B cell (primary cell): ENCODE measurements around the gene ARSI.

ENCODE experiments used
- EZH2 ChIP-seq: IDR thresholded peaks from 2 replicates; pipeline ENCODE4 v1.6.1; 2012; ENCODE audit warnings: borderline replicate concordance, low read depth, mild to moderate bottlenecking, moderate library complexity, low read length; ENCODE audit not compliant: insufficient read depth, poor library complexity, severe bottlenecking
- TF ChIP-seq, protein P1 (sequence below): fragments of 200-600 bp; IDR thresholded peaks from one replicate; pipeline ENCODE4 v1.8.0; 2022; ENCODE audit warnings: antibody characterized with exemption, mild to moderate bottlenecking

DNA sequence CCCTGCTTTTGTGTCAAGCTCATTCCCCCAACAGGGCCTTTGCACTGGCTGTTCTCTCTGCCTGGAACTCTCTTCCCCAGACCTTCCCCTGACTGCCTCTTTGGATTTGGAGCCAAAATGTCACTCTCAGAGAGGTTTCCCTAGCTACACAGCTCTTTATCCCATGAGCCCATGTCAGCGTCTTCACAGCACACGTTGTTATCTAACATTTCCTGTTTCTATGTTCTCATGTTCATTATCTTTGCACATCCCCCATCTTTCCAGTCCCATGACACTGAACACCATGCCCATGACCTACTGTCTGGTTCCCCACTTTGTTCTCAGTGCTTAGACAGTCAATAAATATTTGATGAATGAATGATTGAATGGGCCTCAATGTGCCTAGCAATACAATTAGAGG lies 26.3 kb upstream of the ARSI start:
- no peak for TF ChIP-seq EZH2
- TF ChIP-seq, protein P1, sequence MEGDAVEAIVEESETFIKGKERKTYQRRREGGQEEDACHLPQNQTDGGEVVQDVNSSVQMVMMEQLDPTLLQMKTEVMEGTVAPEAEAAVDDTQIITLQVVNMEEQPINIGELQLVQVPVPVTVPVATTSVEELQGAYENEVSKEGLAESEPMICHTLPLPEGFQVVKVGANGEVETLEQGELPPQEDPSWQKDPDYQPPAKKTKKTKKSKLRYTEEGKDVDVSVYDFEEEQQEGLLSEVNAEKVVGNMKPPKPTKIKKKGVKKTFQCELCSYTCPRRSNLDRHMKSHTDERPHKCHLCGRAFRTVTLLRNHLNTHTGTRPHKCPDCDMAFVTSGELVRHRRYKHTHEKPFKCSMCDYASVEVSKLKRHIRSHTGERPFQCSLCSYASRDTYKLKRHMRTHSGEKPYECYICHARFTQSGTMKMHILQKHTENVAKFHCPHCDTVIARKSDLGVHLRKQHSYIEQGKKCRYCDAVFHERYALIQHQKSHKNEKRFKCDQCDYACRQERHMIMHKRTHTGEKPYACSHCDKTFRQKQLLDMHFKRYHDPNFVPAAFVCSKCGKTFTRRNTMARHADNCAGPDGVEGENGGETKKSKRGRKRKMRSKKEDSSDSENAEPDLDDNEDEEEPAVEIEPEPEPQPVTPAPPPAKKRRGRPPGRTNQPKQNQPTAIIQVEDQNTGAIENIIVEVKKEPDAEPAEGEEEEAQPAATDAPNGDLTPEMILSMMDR = no peak
